Measurements from ENCODE around the gene TMEM200B.

GRCh38 chr1:29125237-29125641 is 1.5 kb upstream of the TMEM200B start:
- TF ChIP-seq NFIC (IDR thresholded peaks at IDR 0.05), result no peak
- no peak for TF ChIP-seq CREB1 (IDR thresholded peaks at IDR 0.05; ENCODE audit: low read depth)
- no peak for TF ChIP-seq FOXM1 (IDR thresholded peaks at IDR 0.05; ENCODE audit: borderline replicate concordance, low read depth)
- no peak for TF ChIP-seq RAD21 (IDR thresholded peaks at IDR 0.05; ENCODE audit: low read depth)
- TF ChIP-seq, protein P1, sequence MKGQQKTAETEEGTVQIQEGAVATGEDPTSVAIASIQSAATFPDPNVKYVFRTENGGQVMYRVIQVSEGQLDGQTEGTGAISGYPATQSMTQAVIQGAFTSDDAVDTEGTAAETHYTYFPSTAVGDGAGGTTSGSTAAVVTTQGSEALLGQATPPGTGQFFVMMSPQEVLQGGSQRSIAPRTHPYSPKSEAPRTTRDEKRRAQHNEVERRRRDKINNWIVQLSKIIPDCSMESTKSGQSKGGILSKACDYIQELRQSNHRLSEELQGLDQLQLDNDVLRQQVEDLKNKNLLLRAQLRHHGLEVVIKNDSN (IDR thresholded peaks at IDR 0.05), result no peak
- TF ChIP-seq REST (IDR thresholded peaks at IDR 0.05; ENCODE audit: low read depth), result no peak
- TF ChIP-seq YY1 (IDR thresholded peaks at IDR 0.05; ENCODE audit: low read depth), result no peak
- TF ChIP-seq TAF1 (IDR thresholded peaks at IDR 0.05; ENCODE audit: low read depth), result no peak
- no peak for TF ChIP-seq EGR1 (IDR thresholded peaks at IDR 0.05)
- TF ChIP-seq EP300 (IDR thresholded peaks at IDR 0.05; ENCODE audit: borderline replicate concordance), result no peak
- TF ChIP-seq, protein P2, sequence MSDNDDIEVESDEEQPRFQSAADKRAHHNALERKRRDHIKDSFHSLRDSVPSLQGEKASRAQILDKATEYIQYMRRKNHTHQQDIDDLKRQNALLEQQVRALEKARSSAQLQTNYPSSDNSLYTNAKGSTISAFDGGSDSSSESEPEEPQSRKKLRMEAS (IDR thresholded peaks at IDR 0.05), result no peak

Data from Ishikawa (cell line).